ENCODE measurements around the gene SUFU. TPM values are rescaled to one million over a fixed set of nuclear protein-coding genes. Genes with fewer than 3 reads are reported as not detected.

Gene SUFU
- total RNA-seq, 3 donors from 2014 or later (not counting 1 experiment from before 2014, with no cell fraction given), result 8.2 to 13.0 (median 11.5) TPM

- no peaks in the 10 kb centered on the region for H3K9me3 ChIP-seq (ENCODE audit: control insufficient read depth, insufficient read depth, low read length)
- no peaks in the 10 kb centered on the region for H3K27me3 ChIP-seq (ENCODE audit: control insufficient read depth, insufficient read depth, low read length)
- WGBS (ENCODE audit: insufficient coverage), result 80% methylated on average over 2 of the region's 2 CpGs
These were observed 104.7 kb downstream of the SUFU start for GRCh38 chr10:102608487-102608886.

DNA sequence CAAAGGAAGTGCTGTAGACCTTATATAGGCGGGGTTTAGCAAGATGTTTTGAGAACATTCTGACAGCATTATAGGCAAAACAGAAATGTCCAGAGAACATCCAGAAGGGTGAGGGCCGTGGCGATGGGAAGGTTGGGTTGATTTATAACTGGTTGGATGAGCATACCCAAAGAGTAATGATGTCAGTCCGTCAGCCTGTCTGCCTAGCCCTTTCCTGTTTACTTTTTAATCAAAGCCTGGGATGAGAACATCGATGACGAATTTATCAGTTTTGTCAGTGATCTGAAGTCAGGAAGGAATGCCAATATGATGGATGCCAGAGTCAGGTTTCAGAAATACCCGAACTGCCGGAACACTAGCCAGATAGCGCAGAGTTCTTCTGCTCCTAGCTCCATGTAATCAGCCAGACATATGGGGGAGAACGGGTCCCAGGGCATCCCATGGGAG lies 106.7 kb downstream of the SUFU start:
- H3K4me1 Mint-ChIP-seq, result peaks cover 0 to 5% of the 10 kb centered on the region in 2 donors
- Histone ChIP-seq H3K9me3 (ENCODE audit: control insufficient read depth, insufficient read depth, low read length) (no peaks in the 10 kb centered on the region), H3K27me3 (ENCODE audit: control insufficient read depth, insufficient read depth, low read length) (no peaks in the 10 kb centered on the region), H3K36me3 (ENCODE audit: control insufficient read depth, insufficient read depth, low read length) (peaks cover 2% of the 10 kb centered on the region), H3K4me1 (ENCODE audit: control insufficient read depth, insufficient read depth, low read length) (peaks cover 11% of the 10 kb centered on the region), H3K27ac (ENCODE audit: low read length) (no peak overlapping the region), H3K4me3 (ENCODE audit: low read length) (no peak overlapping the region)
- H3K9me3 Mint-ChIP-seq, result no peaks in the 10 kb centered on the region
- WGBS (ENCODE audit: insufficient coverage), result 95% methylated on average over 10 of the region's 10 CpGs
- H3K27ac Mint-ChIP-seq, result no peak overlapping the region
- ATAC-seq, result no peak
- no peaks in the 10 kb centered on the region for H3K27me3 Mint-ChIP-seq (ENCODE audit: low read depth in 2 of 2)
- TF ChIP-seq, protein P1, sequence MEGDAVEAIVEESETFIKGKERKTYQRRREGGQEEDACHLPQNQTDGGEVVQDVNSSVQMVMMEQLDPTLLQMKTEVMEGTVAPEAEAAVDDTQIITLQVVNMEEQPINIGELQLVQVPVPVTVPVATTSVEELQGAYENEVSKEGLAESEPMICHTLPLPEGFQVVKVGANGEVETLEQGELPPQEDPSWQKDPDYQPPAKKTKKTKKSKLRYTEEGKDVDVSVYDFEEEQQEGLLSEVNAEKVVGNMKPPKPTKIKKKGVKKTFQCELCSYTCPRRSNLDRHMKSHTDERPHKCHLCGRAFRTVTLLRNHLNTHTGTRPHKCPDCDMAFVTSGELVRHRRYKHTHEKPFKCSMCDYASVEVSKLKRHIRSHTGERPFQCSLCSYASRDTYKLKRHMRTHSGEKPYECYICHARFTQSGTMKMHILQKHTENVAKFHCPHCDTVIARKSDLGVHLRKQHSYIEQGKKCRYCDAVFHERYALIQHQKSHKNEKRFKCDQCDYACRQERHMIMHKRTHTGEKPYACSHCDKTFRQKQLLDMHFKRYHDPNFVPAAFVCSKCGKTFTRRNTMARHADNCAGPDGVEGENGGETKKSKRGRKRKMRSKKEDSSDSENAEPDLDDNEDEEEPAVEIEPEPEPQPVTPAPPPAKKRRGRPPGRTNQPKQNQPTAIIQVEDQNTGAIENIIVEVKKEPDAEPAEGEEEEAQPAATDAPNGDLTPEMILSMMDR (IDR thresholded peaks at IDR 0.05), result no peak
- H3K36me3 Mint-ChIP-seq, result no peaks in the 10 kb centered on the region
- intact Hi-C loops (cut with micrococcal nuclease), result no loop called here
- no peak overlapping the region for H3K4me3 Mint-ChIP-seq
- DNase-seq, result peak in 1 of 2 donors; percentile 41

More at GRCh38 chr10:102608487-102608886, 104.7 kb downstream of the SUFU start:
- Histone ChIP-seq H3K4me1 (ENCODE audit: control insufficient read depth, insufficient read depth, low read length) (peaks cover 11% of the 10 kb centered on the region), H3K36me3 (ENCODE audit: control insufficient read depth, insufficient read depth, low read length) (peaks cover 11% of the 10 kb centered on the region), H3K27ac (ENCODE audit: low read length) (no peak overlapping the region), H3K4me3 (ENCODE audit: low read length) (no peak overlapping the region)
- Mint-ChIP-seq H3K4me1 (peaks cover 0 to 5% of the 10 kb centered on the region in 2 donors), H3K9me3 (no peaks in the 10 kb centered on the region), H3K4me3 (no peak overlapping the region), H3K27me3 (ENCODE audit: low read depth in 2 of 2) (no peaks in the 10 kb centered on the region), H3K36me3 (no peaks in the 10 kb centered on the region), H3K27ac (no peak overlapping the region)
- TF ChIP-seq, protein P1 (IDR thresholded peaks at IDR 0.05), result no peak
- ATAC-seq, result peak in 1 of 3 donors; percentile 43
- DNase-seq, result peak in 1 of 2 donors; percentile 38
- intact Hi-C loops (cut with micrococcal nuclease), result no loop called here

GRCh38 chr10:102611514-102612087 lies 107.8 kb downstream of the SUFU start:
- H3K27me3 ChIP-seq (ENCODE audit: control insufficient read depth, insufficient read depth, low read length), result no peaks in the 10 kb centered on the region
- H3K4me1 ChIP-seq (ENCODE audit: control insufficient read depth, insufficient read depth, low read length), result peaks cover 11% of the 10 kb centered on the region
- no peak for DNase-seq
- H3K27ac ChIP-seq (ENCODE audit: low read length), result no peak overlapping the region
- H3K9me3 Mint-ChIP-seq, result no peaks in the 10 kb centered on the region
- ATAC-seq, result no peak
- H3K4me3 Mint-ChIP-seq, result no peak overlapping the region
- H3K36me3 Mint-ChIP-seq, result no peaks in the 10 kb centered on the region
- no peak overlapping the region for H3K4me3 ChIP-seq (ENCODE audit: low read length)
- WGBS (ENCODE audit: insufficient coverage), result 86% methylated on average over 4 of the region's 4 CpGs
- no peaks in the 10 kb centered on the region for H3K27me3 Mint-ChIP-seq (ENCODE audit: low read depth in 2 of 2)
- TF ChIP-seq, protein P1 (IDR thresholded peaks at IDR 0.05), result no peak
- H3K36me3 ChIP-seq (ENCODE audit: control insufficient read depth, insufficient read depth, low read length), result peaks cover 10% of the 10 kb centered on the region
- H3K4me1 Mint-ChIP-seq, result peaks cover 0 to 5% of the 10 kb centered on the region in 2 donors
- H3K27ac Mint-ChIP-seq, result no peak overlapping the region
- intact Hi-C loops (cut with micrococcal nuclease), result no loop called here
- no peaks in the 10 kb centered on the region for H3K9me3 ChIP-seq (ENCODE audit: control insufficient read depth, insufficient read depth, low read length)

DNA sequence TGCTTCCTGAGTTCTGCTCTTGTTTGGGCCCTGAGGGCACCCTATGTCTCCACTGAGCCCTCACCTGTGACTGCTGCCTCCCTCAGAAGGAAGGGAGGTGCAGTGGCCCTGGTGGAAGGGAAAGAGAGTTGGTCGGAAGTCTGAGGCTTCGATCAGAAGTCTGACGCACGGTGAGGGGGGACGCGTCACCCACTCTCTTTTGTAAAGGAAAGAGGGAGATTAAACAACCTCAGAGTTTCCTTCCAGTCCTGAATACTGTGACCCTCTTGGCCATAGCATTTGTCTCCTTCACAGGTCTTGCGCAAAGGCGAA lies 109.1 kb downstream of the SUFU start:
- TF ChIP-seq, protein P1 (IDR thresholded peaks at IDR 0.05), result no peak
- intact Hi-C loops (cut with micrococcal nuclease), result no loop called here
- peak overlapping the region in 1 of 2 donors; percentile 52 for H3K27ac Mint-ChIP-seq
- H3K9me3 Mint-ChIP-seq, result no peaks in the 10 kb centered on the region
- H3K4me1 ChIP-seq (ENCODE audit: control insufficient read depth, insufficient read depth, low read length), result peaks cover 11% of the 10 kb centered on the region
- no peak overlapping the region for H3K4me3 Mint-ChIP-seq
- no peak overlapping the region for H3K27ac ChIP-seq (ENCODE audit: low read length)
- H3K36me3 ChIP-seq (ENCODE audit: control insufficient read depth, insufficient read depth, low read length), result peaks cover 23% of the 10 kb centered on the region
- no peak overlapping the region for H3K4me3 ChIP-seq (ENCODE audit: low read length)
- no peaks in the 10 kb centered on the region for H3K27me3 ChIP-seq (ENCODE audit: control insufficient read depth, insufficient read depth, low read length)
- peaks cover 0 to 5% of the 10 kb centered on the region in 2 donors for H3K4me1 Mint-ChIP-seq
- H3K9me3 ChIP-seq (ENCODE audit: control insufficient read depth, insufficient read depth, low read length), result no peaks in the 10 kb centered on the region
- ATAC-seq (peak in 2 of 3 donors; percentile 12 to 62), DNase-seq (peak in 1 of 2 donors; percentile 82)
- no peaks in the 10 kb centered on the region for H3K27me3 Mint-ChIP-seq (ENCODE audit: low read depth in 2 of 2)
- WGBS (ENCODE audit: insufficient coverage), result 53% methylated on average over 8 of the region's 8 CpGs
- no peaks in the 10 kb centered on the region for H3K36me3 Mint-ChIP-seq
